NT2/D1 (cell line): ENCODE data around the gene TRIM50.

Source experiments
- DNase-seq: peaks from one replicate; pipeline ENCODE4 v3.0.0-alpha.2; 2011; ENCODE audit warnings: low read depth, low spot score
- H3K27me3 ChIP-seq: 2 replicates; pipeline ENCODE4 v1.6.0; 2011; ENCODE audit warnings: mild to moderate bottlenecking; ENCODE audit not compliant: insufficient read length, insufficient read depth
- H3K36me3 ChIP-seq: 2 replicates; pipeline ENCODE4 v1.6.1; 2011; ENCODE audit warnings: mild to moderate bottlenecking, low read length, mixed read lengths; ENCODE audit not compliant: insufficient read depth, insufficient read length
- H3K4me1 ChIP-seq: 2 replicates; pipeline ENCODE4 v1.5.1; 2011; ENCODE audit not compliant: insufficient read depth, insufficient read length
- H3K4me3 ChIP-seq: 2 replicates; pipeline ENCODE4 v1.5.1; 2011; ENCODE audit warnings: low read depth; ENCODE audit not compliant: insufficient read length
- H3K9ac ChIP-seq: 2 replicates; pipeline ENCODE4 v1.6.0; 2011; ENCODE audit warnings: low read depth; ENCODE audit not compliant: insufficient read length
- H3K9me3 ChIP-seq: 2 replicates; pipeline ENCODE4 v1.5.1; 2011; ENCODE audit warnings: mild to moderate bottlenecking, low read length; ENCODE audit not compliant: insufficient read depth
- SUZ12 ChIP-seq: IDR thresholded peaks from 2 replicates; pipeline ENCODE4 v1.6.1; 2011; ENCODE audit not compliant: insufficient read length, insufficient read depth; ENCODE audit errors: extremely low read depth
- YY1 ChIP-seq: IDR thresholded peaks from 2 replicates; pipeline ENCODE4 v1.6.1; 2011; ENCODE audit not compliant: insufficient read length, insufficient read depth
- ZNF274 ChIP-seq: IDR thresholded peaks from 2 replicates; pipeline ENCODE4 v1.6.1; 2011; ENCODE audit warnings: mild to moderate bottlenecking, low read depth, low read length

The TRIM50 gene

DNA sequence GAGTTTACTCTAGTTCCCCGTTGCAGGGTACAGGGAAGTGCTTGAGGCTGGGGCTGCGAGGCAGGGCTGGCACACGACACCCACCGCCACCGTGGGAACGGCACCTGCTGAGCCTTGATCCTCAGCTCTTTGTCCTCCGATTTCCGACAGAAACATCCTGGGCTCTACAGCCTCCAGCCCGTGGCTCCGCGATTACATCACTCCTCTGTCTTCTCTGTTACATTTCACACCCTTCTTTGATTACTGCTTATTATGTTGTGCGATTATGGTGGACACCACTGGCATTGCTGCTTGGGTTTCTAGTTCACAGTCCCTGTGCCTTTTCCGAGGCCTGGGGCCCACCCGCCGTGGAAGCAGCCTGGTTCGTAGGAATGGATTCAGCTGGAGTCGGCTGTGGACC, 26.9 kb upstream of the TRIM50 start:
- no peak for DNase-seq
- H3K4me3 ChIP-seq, result no peak overlapping the region

DNA sequence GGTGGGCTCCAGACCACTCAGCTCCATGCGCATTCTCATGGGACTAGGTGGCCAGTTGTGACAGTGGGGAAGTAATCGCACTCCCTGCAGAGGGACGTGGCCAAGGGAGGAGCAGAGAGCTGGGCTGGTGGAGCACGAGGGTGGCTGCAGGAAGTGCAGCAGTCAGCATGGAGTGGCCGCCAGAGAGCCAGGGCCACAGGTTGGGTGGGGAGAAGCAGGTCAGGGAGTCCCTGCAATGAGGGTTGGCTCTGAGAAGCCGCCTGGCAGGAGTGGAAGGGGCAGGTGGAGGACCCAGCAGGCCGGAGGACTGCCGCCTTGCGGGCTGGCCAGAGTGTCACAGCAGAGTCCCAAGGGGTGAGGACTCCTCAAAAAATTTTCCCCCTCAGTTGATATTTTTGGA, 26.3 kb upstream of the TRIM50 start:
- no peaks in the 10 kb centered on the region for H3K9me3 ChIP-seq
- TF ChIP-seq ZNF274 (no peak), SUZ12 (no peak), YY1 (no peak)
- DNase-seq, result no peak
- no peak overlapping the region for H3K4me3 ChIP-seq
- H3K4me1 ChIP-seq, result peaks cover 15% of the 10 kb centered on the region
- no peak overlapping the region for H3K9ac ChIP-seq
- no peaks in the 10 kb centered on the region for H3K36me3 ChIP-seq
- no peaks in the 10 kb centered on the region for H3K27me3 ChIP-seq

More for the DNA sequence above, 26.9 kb upstream of the TRIM50 start:
- no peaks in the 10 kb centered on the region for H3K9me3 ChIP-seq
- H3K4me1 ChIP-seq, result peaks cover 16% of the 10 kb centered on the region
- H3K36me3 ChIP-seq, result no peaks in the 10 kb centered on the region
- no peak overlapping the region for H3K9ac ChIP-seq
- no peaks in the 10 kb centered on the region for H3K27me3 ChIP-seq
- TF ChIP-seq ZNF274 (no peak), SUZ12 (no peak), YY1 (no peak)

DNA sequence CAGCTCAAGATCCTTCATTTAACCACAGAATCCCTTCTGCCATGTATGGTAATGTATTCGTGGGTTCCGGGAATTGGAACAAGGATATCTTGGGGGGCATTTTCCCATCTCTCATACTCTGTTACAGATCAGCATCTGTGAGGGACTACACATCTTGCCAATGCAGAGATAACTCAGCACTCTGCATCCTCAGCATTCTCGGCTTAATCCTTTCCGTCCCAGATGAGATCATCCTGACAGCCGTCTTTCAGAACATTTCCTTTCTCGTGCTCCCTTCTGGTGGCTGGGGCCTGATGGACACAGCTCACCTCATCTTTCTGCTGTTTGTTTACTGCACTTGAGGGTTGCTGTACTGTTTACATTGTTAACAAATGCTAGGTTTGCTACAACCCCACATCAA, 25.4 kb upstream of the TRIM50 start:
- Histone ChIP-seq H3K4me1 (peaks cover 15% of the 10 kb centered on the region), H3K9ac (no peak overlapping the region), H3K27me3 (no peaks in the 10 kb centered on the region), H3K4me3 (no peak overlapping the region), H3K36me3 (no peaks in the 10 kb centered on the region), H3K9me3 (no peaks in the 10 kb centered on the region)
- peak; percentile 32 for DNase-seq
- TF ChIP-seq YY1, result no peak
- no peak for TF ChIP-seq ZNF274
- no peak for TF ChIP-seq SUZ12

DNA sequence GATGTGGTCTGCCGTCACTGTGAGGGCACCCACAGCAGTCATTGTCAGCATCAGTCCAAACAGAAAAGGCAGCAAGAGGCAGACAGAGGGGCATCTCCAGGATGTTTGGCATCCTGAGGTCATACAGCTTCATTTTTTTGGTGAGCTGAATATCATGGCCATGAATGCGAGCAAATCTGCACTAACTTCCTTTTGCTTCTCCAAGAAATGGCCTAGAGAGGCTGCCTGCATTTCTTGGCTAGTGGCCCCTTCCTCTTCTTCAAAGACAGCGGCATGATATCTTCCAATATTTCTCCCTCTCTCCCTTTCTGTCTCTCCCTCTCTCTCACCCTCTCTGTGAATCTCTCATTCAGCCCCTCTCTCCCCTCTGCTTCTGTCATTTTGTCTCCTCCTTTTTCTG, 24.9 kb upstream of the TRIM50 start:
- Histone ChIP-seq H3K36me3 (no peaks in the 10 kb centered on the region), H3K27me3 (no peaks in the 10 kb centered on the region), H3K9me3 (no peaks in the 10 kb centered on the region), H3K4me1 (peaks cover 13% of the 10 kb centered on the region), H3K9ac (no peak overlapping the region), H3K4me3 (no peak overlapping the region)
- DNase-seq, result no peak
- no peak for TF ChIP-seq ZNF274
- TF ChIP-seq YY1, result no peak
- TF ChIP-seq SUZ12, result no peak

DNA sequence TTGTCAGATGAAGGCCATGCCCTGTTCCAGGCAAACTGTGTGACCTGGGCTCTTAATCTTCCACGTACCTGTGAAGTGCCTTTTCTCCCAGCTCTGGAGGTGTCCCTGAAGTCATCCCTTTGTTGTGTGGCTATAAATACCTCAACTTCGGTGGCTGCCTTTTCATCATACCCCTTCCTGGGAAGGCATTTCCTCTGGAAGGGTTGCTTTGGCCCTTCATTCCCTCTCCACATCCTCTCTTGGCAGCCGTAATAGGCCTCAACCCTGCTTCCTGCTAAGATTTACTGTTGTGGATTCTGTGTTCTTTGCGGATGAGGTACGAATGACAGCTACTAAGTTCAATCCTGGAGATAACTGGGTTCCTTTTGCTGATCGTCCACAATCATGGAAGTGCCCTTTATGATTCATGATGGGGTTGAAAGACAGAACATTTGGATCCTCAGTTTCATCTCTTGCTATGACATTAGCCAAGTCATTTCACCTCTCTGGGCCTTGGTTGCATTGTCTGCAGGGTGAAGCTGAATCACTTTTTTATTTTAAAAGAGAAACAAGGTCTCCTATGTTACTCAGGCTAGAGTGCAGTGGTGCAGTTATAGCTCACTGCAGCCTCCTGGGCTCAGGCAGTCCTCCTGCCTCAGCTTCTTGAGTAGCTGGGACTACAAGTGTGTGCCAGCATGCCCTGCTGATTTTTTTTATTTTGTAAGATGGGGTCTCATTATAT, 23.7 kb upstream of the TRIM50 start:
- no peak overlapping the region for H3K4me3 ChIP-seq
- DNase-seq, result no peak
- H3K9me3 ChIP-seq, result no peaks in the 10 kb centered on the region
- H3K27me3 ChIP-seq, result no peaks in the 10 kb centered on the region
- H3K36me3 ChIP-seq, result no peaks in the 10 kb centered on the region
- no peak for TF ChIP-seq SUZ12
- no peak for TF ChIP-seq ZNF274
- no peak for TF ChIP-seq YY1
- H3K4me1 ChIP-seq, result peaks cover 13% of the 10 kb centered on the region
- no peak overlapping the region for H3K9ac ChIP-seq

DNA sequence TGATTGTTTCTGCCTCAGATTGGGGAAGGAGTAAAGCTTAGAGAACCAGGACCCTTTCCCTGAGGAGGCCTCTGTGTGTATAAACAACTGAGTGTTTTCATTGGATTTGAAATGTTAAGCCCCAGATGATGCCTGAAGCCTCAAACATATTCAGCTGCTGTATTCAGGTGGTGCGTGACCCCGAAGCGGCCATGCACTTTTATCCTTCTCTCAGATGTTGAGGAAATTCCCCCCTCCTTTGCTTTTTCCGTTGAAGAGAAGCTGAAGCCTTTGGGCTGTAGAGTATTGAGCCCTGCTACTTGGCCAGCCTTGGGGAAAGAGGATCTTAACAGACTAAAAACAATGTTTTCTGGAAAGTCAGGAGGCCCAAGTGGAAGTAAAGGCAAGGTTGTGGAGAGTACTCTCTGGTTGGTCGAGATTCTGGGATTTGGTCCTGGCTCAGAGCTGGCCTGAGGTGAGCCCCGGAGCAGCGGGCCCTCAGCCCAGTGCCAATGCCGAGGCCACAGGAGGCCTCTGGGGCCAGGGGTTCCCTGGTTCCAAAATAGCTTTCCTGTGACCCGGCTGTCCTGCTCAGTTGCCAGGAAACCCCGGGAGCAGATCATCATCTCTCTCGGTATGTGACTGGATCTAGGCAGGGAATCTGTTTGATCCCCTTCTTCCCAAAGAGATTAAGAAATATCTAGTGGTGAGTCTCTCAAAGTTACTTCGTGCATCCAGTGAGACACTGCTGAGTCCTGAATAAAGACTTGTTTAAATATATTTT, 22.6 kb upstream of the TRIM50 start:
- Histone ChIP-seq H3K36me3 (no peaks in the 10 kb centered on the region), H3K9me3 (no peaks in the 10 kb centered on the region), H3K4me1 (peaks cover 13% of the 10 kb centered on the region), H3K4me3 (no peak overlapping the region), H3K9ac (no peak overlapping the region), H3K27me3 (no peaks in the 10 kb centered on the region)
- no peak for TF ChIP-seq ZNF274
- no peak for TF ChIP-seq SUZ12
- no peak for TF ChIP-seq YY1
- DNase-seq, result no peak

DNA sequence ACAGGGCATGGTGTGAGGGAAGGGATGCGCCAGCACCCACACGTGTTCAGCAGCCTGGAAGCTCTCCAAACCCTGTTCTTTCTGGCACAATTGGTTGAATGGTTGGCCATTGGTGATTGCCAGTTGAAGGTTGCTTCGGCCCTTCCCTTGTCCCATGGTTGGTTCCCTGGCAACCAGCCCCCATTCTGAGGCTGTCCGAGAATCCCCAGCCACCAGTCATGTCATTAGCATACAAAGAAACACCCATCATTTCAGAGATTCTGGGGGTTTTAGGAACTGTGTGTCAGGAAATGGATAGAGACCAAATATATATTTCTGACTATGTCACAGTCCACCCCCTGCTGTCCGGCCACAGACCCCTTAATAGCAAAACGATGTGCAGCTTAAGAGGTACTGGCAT, 21.9 kb upstream of the TRIM50 start:
- Histone ChIP-seq H3K9ac (no peak overlapping the region), H3K4me3 (no peak overlapping the region), H3K4me1 (peaks cover 7% of the 10 kb centered on the region), H3K36me3 (no peaks in the 10 kb centered on the region), H3K27me3 (no peaks in the 10 kb centered on the region), H3K9me3 (no peaks in the 10 kb centered on the region)
- no peak for DNase-seq
- TF ChIP-seq YY1 (no peak), ZNF274 (no peak), SUZ12 (no peak)

DNA sequence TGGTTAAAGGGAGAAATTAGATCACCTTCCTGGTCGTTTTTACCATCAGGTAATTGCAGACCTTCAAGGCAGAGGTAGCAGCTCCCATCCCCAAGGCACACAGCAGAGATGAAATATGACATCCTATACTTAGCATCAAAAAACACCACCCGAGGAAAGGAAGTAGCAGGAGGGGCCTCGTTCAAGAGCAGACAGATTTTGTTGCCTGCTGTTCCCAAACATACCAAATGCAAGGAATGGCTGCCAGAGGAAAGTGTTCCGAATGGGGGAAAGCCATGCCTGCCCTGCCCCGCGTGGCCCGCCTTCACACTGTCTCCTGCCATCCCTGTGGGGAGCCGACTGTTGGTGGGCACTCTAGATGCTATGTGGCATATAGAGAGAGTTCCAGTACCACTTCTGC, 18.1 kb upstream of the TRIM50 start:
- Histone ChIP-seq H3K4me1 (no peaks in the 10 kb centered on the region), H3K4me3 (no peak overlapping the region), H3K27me3 (no peaks in the 10 kb centered on the region), H3K36me3 (no peaks in the 10 kb centered on the region), H3K9me3 (no peaks in the 10 kb centered on the region), H3K9ac (no peak overlapping the region)
- no peak for TF ChIP-seq SUZ12
- TF ChIP-seq YY1, result no peak
- no peak for TF ChIP-seq ZNF274
- DNase-seq, result no peak
